GM19099 (cell line): ENCODE measurements around the gene TEDDM1.

Source experiments
- POLR2A ChIP-seq: IDR thresholded peaks from 3 replicates; pipeline ENCODE4 v1.6.1; 2011; ENCODE audit warnings: low read depth; ENCODE audit not compliant: insufficient read length; ENCODE audit errors: extremely low read depth

The TEDDM1 gene

GRCh38 chr1:182389619-182390047 lies 10.8 kb downstream of the TEDDM1 start:
- TF ChIP-seq POLR2A: no peak

- TF ChIP-seq POLR2A: no peak
Measured at GRCh38 chr1:182388392-182389134, 11.9 kb downstream of the TEDDM1 start.

GRCh38 chr1:182387566-182387965 lies 12.9 kb downstream of the TEDDM1 start:
- TF ChIP-seq POLR2A: no peak

GRCh38 chr1:182386980-182387379 lies 13.5 kb downstream of the TEDDM1 start:
- TF ChIP-seq POLR2A: no peak

GRCh38 chr1:182385885-182386853 lies 14.3 kb downstream of the TEDDM1 start:
- no peak for TF ChIP-seq POLR2A

- no peak for TF ChIP-seq POLR2A
Measured at GRCh38 chr1:182384387-182384960, 16.0 kb downstream of the TEDDM1 start.

GRCh38 chr1:182383934-182384333 lies 16.5 kb downstream of the TEDDM1 start:
- no peak for TF ChIP-seq POLR2A

GRCh38 chr1:182383037-182383661 lies 17.3 kb downstream of the TEDDM1 start:
- no peak for TF ChIP-seq POLR2A

- TF ChIP-seq POLR2A: no peak
Measured at GRCh38 chr1:182381962-182382819, 18.3 kb downstream of the TEDDM1 start.

- no peak for TF ChIP-seq POLR2A
Measured at GRCh38 chr1:182380199-182380598, 20.3 kb downstream of the TEDDM1 start.

- TF ChIP-seq POLR2A: no peak
Measured at GRCh38 chr1:182376936-182377574, 23.4 kb downstream of the TEDDM1 start.

GRCh38 chr1:182374101-182374834 lies 26.2 kb downstream of the TEDDM1 start:
- TF ChIP-seq POLR2A: no peak

GRCh38 chr1:182370532-182370931 lies 29.9 kb downstream of the TEDDM1 start:
- no peak for TF ChIP-seq POLR2A
